B cell (primary cell): ENCODE data around the gene EFNA5. TPM values are rescaled to one million over a fixed set of nuclear protein-coding genes. Genes with fewer than 3 reads are reported as not detected.

Experiments
- ATAC-seq: fragments of 200-7000 bp; cut with Tn5 transposase; one replicate; pipeline ENCODE4 v1.10.0; 2021; ENCODE audit warnings: low read depth, mild to moderate bottlenecking, moderate number of reproducible peaks, moderate library complexity
- CTCF ChIA-PET: fragments of 350-600 bp; sonication (Branson Sonifier 250); formaldehyde crosslinking; loops from one replicate; lab custom pipeline; 2021; ENCODE audit warnings: antibody characterized with exemption, inconsistent platforms; lab: Charles Lee
- POLR2A ChIA-PET: fragments of 350-600 bp; sonication (Branson Sonifier 250); formaldehyde crosslinking; loops from one replicate; lab custom pipeline; 2021; ENCODE audit warnings: antibody characterized with exemption; lab: Charles Lee
- DNase-seq: peaks from one replicate; pipeline ENCODE4 v3.0.0; 2013
- H2AFZ ChIP-seq: 2 replicates; pipeline ENCODE4 v1.6.1; 2012; ENCODE audit warnings: mild to moderate bottlenecking, low read depth, low read length; ENCODE audit not compliant: insufficient read depth, poor library complexity, severe bottlenecking
- H3K27ac ChIP-seq, 2 donors: 1 replicate in 1 of 2; 2 replicates in 1 of 2; pipeline ENCODE4 v1.5.1; 2012 to 2013; ENCODE audit warnings: low read length in 2 of 2, mild to moderate bottlenecking in 2 of 2, moderate library complexity in 1 of 2
- H3K27me3 ChIP-seq, 4 experiments: fragments of 200-600 bp in 1 of 4; sonication (generic) in 1 of 4; replicated peaks in 1 of 4; 1 replicate in 2 of 4; 2 replicates in 2 of 4; pipeline versions ENCODE4 v1.6.1 to v1.7.0; 2013 to 2016; ENCODE audit warnings: low read length in 3 of 4, mild to moderate bottlenecking in 2 of 4, mixed read lengths in 1 of 4, moderate library complexity in 1 of 4; ENCODE audit not compliant: insufficient read depth in 4 of 4, control insufficient read depth in 3 of 4; ENCODE audit errors: control extremely low read depth in 1 of 4
- H3K36me3 ChIP-seq, 2 experiments: replicated peaks in 1 of 2; 1 replicate in 1 of 2; 2 replicates in 1 of 2; pipeline versions ENCODE4 v1.6.1 to v1.7.1; 2013; ENCODE audit warnings: low read length in 1 of 2; ENCODE audit not compliant: insufficient read depth in 2 of 2, control insufficient read depth in 1 of 2; ENCODE audit errors: control extremely low read depth in 1 of 2, extremely low read depth in 1 of 2
- H3K4me1 ChIP-seq, 2 donors: fragments of 200-600 bp in 1 of 2; sonication (generic) in 1 of 2; 1 replicate in 1 of 2; 2 replicates in 1 of 2; pipeline versions ENCODE4 v1.5.1 to v1.6.1; 2013 to 2017; ENCODE audit warnings: low read length in 2 of 2; ENCODE audit not compliant: control insufficient read depth in 2 of 2, insufficient read depth in 2 of 2
- H3K4me2 ChIP-seq: replicated peaks from 2 replicates; pipeline ENCODE3; 2012; ENCODE audit warnings: mild to moderate bottlenecking, low read depth, low read length; ENCODE audit not compliant: poor library complexity, severe bottlenecking
- H3K4me3 ChIP-seq, 5 experiments: fragments of 200-600 bp in 1 of 5; sonication (generic) in 1 of 5; 1 replicate in 3 of 5; 2 replicates in 2 of 5; pipeline versions ENCODE4 v1.5.1 to v1.7.0; 2011 to 2016; ENCODE audit warnings: low read length in 4 of 5, mild to moderate bottlenecking in 4 of 5, low read depth in 2 of 5, control low read depth in 1 of 5, moderate library complexity in 1 of 5; ENCODE audit not compliant: insufficient read depth in 1 of 5; ENCODE audit errors: control extremely low read depth in 1 of 5, extremely low read depth in 1 of 5
- H3K79me2 ChIP-seq: fragments of 200-600 bp; sonication (generic); one replicate; pipeline ENCODE4 v1.6.0; 2016; ENCODE audit warnings: low read length; ENCODE audit not compliant: control insufficient read depth, insufficient read depth
- H3K9ac ChIP-seq: fragments of 200-600 bp; sonication (generic); 2 replicates; pipeline ENCODE4 v1.6.1; 2017; ENCODE audit warnings: mild to moderate bottlenecking, low read length, moderate library complexity
- H3K9me3 ChIP-seq, 3 donors: one replicate each; pipeline versions ENCODE4 v1.6.1 to v1.7.1; 2013; ENCODE audit warnings: low read length in 2 of 3; ENCODE audit not compliant: control insufficient read depth in 2 of 3, insufficient read depth in 1 of 3; ENCODE audit errors: control extremely low read depth in 1 of 3
- H4K20me1 ChIP-seq: 2 replicates; pipeline ENCODE4 v1.6.0; 2012; ENCODE audit warnings: mild to moderate bottlenecking, low read length; ENCODE audit not compliant: insufficient read depth, control insufficient read depth, poor library complexity, severe bottlenecking
- H3K27ac Mint-ChIP-seq: one replicate; pipeline ENCODE4 v1.8.0; 2021; ENCODE audit warnings: mixed read lengths
- H3K27me3 Mint-ChIP-seq: one replicate; pipeline ENCODE4 v1.8.0; 2021; ENCODE audit warnings: mixed read lengths
- H3K4me1 Mint-ChIP-seq: one replicate; pipeline ENCODE4 v1.8.0; 2021; ENCODE audit warnings: mixed read lengths
- H3K4me3 Mint-ChIP-seq: one replicate; pipeline ENCODE4 v1.8.0; 2021; ENCODE audit warnings: mixed read lengths
- H3K9me3 Mint-ChIP-seq: one replicate; pipeline ENCODE4 v1.8.0; 2022; ENCODE audit warnings: mixed read lengths; ENCODE audit not compliant: insufficient read depth
- EZH2 ChIP-seq: IDR thresholded peaks from 2 replicates; pipeline ENCODE4 v1.6.1; 2012; ENCODE audit warnings: borderline replicate concordance, low read depth, mild to moderate bottlenecking, moderate library complexity, low read length; ENCODE audit not compliant: insufficient read depth, poor library complexity, severe bottlenecking
- WGBS: methylation state at CpG from one replicate; pipeline ENCODE4 v1.1.5; 2013; ENCODE audit warnings: missing lambda C conversion rate; ENCODE audit not compliant: insufficient coverage; 5-methylcytosine and 5-hydroxymethylcytosine counted together
- intact Hi-C: fragments of 100-400 bp; cut with micrococcal nuclease; formaldehyde crosslinking; loops from one replicate; pipeline ENCODE4 v1.10.0; 2022
- polyA plus RNA-seq: library from polyadenylated mRNA; depleted of rRNA; stranded (reverse); fragments of >200 nt; gene quantifications from 2 replicates; pipeline ENCODE4 v1.2.3, GENCODE V29; 2012
- total RNA-seq, 2 donors: library from RNA; stranded (reverse); fragments of 120-200 nt in 1 of 2; gene quantifications; 1 replicate in 1 of 2; 2 replicates in 1 of 2; pipeline versions ENCODE4 v1.2.3 to v1.2.4, GENCODE V29; 2013 to 2022
- TF ChIP-seq, protein P1 (sequence below): fragments of 200-600 bp; IDR thresholded peaks from one replicate; pipeline ENCODE4 v1.8.0; 2022; ENCODE audit warnings: antibody characterized with exemption, mild to moderate bottlenecking

EFNA5 gene
- total and polyA plus RNA-seq, 2 donors (not counting 1 experiment from before 2014, with no cell fraction given): not detected

DNA sequence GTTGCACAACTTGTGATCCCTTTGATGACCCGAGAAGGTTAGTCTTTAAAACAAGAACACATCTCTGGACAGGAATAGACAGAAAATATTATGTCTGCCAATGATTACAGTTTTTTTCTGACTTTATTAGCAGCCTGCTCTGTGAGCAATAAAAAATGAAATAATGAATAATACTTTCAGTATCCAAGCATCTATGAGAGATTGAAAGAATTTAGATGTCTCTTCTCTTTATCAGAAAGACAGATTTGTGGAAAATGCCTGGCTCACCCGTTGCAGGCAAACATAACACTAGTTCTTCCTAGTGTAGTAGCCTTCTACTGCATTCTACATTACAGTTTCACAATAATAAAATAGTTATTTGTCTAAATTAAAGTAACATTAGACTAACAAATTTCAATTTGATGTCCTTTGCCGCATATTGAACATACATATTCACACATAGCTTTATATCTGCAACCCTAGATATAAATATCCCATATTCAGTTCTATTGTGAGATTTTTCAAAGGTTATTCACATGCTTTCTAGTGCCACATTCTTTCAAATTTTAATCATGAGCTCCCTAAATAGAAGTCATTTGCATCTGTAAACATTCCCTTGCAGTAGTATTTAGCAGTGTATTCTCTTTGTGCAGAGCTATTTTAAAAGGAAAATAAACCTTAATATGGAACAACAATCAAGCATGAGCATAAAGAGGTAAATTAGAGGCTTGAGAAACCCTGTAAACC, 267.3 kb downstream of the EFNA5 start:
- no peaks in the 10 kb centered on the region for H3K9me3 ChIP-seq
- no peaks in the 10 kb centered on the region for H3K27me3 Mint-ChIP-seq
- ChIA-PET CTCF (no interaction called here), POLR2A (no interaction called here)
- no peak overlapping the region for H3K27ac ChIP-seq
- no peak overlapping the region for H3K4me3 Mint-ChIP-seq
- H3K27ac Mint-ChIP-seq: no peak overlapping the region
- H3K4me2 ChIP-seq: no peak overlapping the region
- intact Hi-C loops: no loop called here
- no peaks in the 10 kb centered on the region for H3K4me1 ChIP-seq
- H3K79me2 ChIP-seq: no peaks in the 10 kb centered on the region
- no peaks in the 10 kb centered on the region for H3K9me3 Mint-ChIP-seq
- no peak for DNase-seq
- H3K36me3 ChIP-seq: no peaks in the 10 kb centered on the region
- H2AFZ ChIP-seq: no peak overlapping the region
- H3K4me1 Mint-ChIP-seq: no peaks in the 10 kb centered on the region
- ATAC-seq: no peak
- no peak for TF ChIP-seq EZH2
- TF ChIP-seq, protein P1, sequence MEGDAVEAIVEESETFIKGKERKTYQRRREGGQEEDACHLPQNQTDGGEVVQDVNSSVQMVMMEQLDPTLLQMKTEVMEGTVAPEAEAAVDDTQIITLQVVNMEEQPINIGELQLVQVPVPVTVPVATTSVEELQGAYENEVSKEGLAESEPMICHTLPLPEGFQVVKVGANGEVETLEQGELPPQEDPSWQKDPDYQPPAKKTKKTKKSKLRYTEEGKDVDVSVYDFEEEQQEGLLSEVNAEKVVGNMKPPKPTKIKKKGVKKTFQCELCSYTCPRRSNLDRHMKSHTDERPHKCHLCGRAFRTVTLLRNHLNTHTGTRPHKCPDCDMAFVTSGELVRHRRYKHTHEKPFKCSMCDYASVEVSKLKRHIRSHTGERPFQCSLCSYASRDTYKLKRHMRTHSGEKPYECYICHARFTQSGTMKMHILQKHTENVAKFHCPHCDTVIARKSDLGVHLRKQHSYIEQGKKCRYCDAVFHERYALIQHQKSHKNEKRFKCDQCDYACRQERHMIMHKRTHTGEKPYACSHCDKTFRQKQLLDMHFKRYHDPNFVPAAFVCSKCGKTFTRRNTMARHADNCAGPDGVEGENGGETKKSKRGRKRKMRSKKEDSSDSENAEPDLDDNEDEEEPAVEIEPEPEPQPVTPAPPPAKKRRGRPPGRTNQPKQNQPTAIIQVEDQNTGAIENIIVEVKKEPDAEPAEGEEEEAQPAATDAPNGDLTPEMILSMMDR: no peak
- no peak overlapping the region for H3K9ac ChIP-seq
- no peaks in the 10 kb centered on the region for H3K27me3 ChIP-seq
- no CpG with 5 or more reads among the region's 3 CpGs for WGBS
- H4K20me1 ChIP-seq: no peaks in the 10 kb centered on the region
- H3K4me3 ChIP-seq: no peak overlapping the region

DNA sequence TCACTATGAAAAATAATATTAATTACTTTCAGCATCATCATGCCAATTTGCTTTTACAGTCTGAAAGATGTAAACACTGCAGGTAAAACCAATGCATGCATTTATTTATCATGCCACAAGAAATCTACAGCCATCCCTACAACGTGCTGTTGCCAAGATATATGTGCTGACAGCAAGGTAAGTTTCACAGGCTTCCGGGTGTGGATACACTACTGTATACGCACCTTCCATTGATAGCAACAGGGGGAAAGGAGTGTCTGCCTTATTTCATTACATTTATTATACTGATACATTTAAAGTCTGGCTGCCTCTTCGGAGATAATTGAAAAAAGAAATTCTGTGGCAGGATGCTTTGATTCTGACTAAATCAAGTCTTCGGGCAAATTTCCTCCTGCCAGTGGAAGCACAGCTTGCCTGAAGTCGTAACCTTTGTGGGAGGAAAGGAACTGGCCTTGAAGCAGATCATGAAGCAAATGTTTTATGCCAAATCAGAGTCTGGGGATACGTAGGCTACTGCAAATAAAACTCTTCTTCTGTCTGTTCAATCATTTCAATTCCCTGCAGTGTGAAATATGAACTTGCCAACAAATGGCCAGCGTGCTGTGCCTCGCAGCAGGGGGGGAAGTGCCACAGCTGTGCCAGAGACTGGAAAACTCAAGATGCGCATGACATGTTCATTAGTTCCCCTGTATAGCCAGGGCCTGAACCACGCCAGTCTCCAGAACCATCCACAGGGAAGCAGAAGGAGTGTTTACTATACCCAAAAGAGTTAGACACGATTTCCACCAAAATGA, 268.1 kb downstream of the EFNA5 start:
- Mint-ChIP-seq H3K4me1 (no peaks in the 10 kb centered on the region), H3K9me3 (no peaks in the 10 kb centered on the region), H3K27ac (no peak overlapping the region), H3K4me3 (no peak overlapping the region), H3K27me3 (peaks cover 4% of the 10 kb centered on the region)
- 100% methylated on average over 5 of the region's 12 CpGs for WGBS
- ATAC-seq (no peak), DNase-seq (no peak)
- H3K27me3 ChIP-seq: no peaks in the 10 kb centered on the region
- no peak overlapping the region for H3K4me3 ChIP-seq
- CTCF ChIA-PET: no interaction called here
- H3K79me2 ChIP-seq: no peaks in the 10 kb centered on the region
- POLR2A ChIA-PET: no interaction called here
- H3K9me3 ChIP-seq: no peaks in the 10 kb centered on the region
- H3K4me2 ChIP-seq: no peak overlapping the region
- no peaks in the 10 kb centered on the region for H3K4me1 ChIP-seq
- no peaks in the 10 kb centered on the region for H3K36me3 ChIP-seq
- no peak overlapping the region for H3K9ac ChIP-seq
- TF ChIP-seq, protein P1: no peak
- no peak for TF ChIP-seq EZH2
- H4K20me1 ChIP-seq: no peaks in the 10 kb centered on the region
- intact Hi-C loops: no loop called here
- H3K27ac ChIP-seq: no peak overlapping the region
- H2AFZ ChIP-seq: no peak overlapping the region
